Astrocyte of the spinal cord (primary cell): ENCODE results near the gene NT5C3A.

ENCODE experiments used
- DNase-seq: peaks from one replicate; pipeline ENCODE4 v3.0.0; 2011; ENCODE audit warnings: low read depth, low spot score
- H3K4me3 ChIP-seq: 2 replicates; pipeline ENCODE4 v1.5.1; 2011; ENCODE audit warnings: low read depth, mild to moderate bottlenecking, low read length, moderate library complexity
- CTCF ChIP-seq: IDR thresholded peaks from 2 replicates; pipeline ENCODE4 v1.5.1; 2012; ENCODE audit warnings: low read depth, mild to moderate bottlenecking, low read length, inconsistent platforms
- in situ Hi-C: cut with HindIII; loops from 2 replicates; pipeline ENCODE4 v1.10.0; 2017; ENCODE audit warnings: low sequenced_read_pairs

Gene NT5C3A

GRCh38 chr7:33070277-33070676 lies 7.7 kb upstream of the NT5C3A start:
- no peak for DNase-seq
- no peak overlapping the region for H3K4me3 ChIP-seq
- in situ Hi-C loops, result no loop called here
- TF ChIP-seq CTCF, result no peak

DNA sequence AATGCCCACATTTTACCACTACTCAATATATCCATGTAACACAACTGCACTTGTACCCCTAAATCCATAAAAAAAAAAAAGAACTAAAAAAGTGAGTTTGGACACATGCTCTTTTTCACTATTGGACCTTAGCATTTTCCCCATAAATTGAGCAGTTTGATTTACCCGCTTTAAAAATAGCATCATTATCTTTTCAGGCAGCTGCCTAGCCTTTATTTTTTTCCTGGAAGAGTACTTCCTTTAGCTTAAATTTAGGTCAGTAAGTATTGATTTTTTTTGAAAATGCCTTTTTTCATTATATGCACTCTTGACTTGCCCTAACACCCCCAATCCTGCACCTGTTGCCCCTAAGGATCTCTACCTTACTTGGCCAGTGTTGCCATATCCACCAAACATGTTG lies 5.3 kb upstream of the NT5C3A start:
- TF ChIP-seq CTCF, result no peak
- in situ Hi-C loops, result no loop called here
- no peak for DNase-seq
- no peak overlapping the region for H3K4me3 ChIP-seq

DNA sequence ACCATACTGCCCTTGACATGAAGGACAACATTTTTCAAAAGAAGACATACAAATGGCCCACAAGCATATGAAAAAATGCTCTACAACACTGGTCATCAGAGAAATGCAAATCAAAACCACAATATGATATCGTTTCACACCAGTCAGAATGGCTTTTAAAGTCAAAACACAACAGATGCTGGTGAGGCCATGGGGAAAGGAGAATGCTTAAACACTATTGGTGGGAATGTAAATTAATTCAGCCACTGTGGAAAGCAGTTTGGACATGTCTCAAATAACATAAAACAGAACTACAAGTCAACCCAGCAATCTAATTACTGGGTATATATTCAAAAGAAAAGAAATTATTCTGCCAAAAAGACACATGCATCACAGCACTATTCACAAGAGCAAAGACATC lies 4.2 kb upstream of the NT5C3A start:
- no peak for TF ChIP-seq CTCF
- in situ Hi-C loops, result no loop called here
- H3K4me3 ChIP-seq, result no peak overlapping the region
- no peak for DNase-seq

- no peak overlapping the region for H3K4me3 ChIP-seq
- TF ChIP-seq CTCF, result no peak
- no peak for DNase-seq
- in situ Hi-C loops, result no loop called here
These were observed 3.4 kb upstream of the NT5C3A start for GRCh38 chr7:33065981-33066380.

DNA sequence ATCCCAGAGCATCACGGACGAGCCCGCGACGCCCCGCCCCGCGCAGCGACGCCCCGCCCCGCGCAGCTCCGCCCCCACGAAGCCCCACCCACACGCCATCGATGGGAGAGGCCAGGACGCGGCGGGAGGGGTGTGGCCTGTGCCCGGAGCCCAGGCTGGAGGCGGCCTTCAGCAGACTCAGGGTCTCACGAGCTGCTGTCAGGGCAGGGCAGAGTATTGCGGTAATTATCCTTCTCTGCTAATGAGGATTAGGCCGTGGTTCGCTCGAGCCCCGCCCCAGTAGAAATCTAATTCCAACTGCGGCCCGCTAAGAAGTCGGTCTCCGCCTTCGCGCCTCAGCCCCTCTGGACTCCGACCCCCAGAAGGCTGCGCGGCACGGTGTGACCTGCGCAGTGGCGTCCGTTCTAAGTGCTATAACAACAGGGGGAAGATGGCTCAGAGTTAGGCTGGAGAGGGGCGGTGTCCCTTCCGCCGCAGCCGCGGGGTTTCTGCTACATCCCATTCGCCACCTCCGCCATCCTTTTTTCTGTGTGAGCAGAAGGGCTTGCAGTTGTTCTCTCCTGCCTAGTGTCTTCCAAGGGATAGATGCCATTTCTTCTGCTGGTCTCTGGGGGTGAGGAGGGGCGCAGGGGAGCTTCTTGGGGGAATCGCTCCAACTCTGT lies 337 bp upstream of the NT5C3A start:
- TF ChIP-seq CTCF, result no peak
- peak; percentile 98 for DNase-seq
- peak overlapping the region; percentile 75 for H3K4me3 ChIP-seq
- in situ Hi-C loops, result no loop called here

DNA sequence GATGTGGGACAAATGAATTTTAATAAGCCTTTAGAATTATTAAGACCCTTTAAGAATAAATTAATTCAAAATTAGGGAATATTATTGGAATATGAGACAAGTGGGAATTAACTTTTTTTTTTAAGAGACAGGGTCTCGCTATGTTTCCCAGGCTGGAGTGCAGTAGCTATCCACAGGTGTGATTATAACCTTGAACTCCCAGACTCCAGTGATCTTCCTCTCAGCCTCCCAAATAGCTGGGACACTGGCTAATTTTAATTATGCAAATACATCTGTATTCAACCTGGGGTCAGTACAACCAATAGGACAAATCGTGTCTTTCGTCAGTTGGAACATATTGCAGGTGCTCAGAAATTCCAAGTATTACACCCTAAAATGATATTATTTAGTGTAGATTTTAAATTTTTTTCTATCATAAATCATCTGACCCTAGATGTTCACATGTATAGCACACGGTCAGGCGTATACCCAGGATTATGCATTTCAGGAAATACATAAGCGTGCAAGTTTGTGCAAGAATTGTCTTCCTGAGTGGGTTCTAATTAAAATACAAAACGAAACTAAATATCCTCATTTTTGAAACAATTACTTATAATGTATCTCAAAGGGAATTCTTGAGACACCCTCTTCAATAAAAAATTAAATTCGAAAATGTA lies 1.2 kb downstream of the NT5C3A start:
- in situ Hi-C loops, result no loop called here
- no peak for DNase-seq
- no peak for TF ChIP-seq CTCF
- H3K4me3 ChIP-seq, result peak overlapping the region; percentile 75
